ENCODE measurements around the gene CPNE6. TPM values are rescaled to one million over a fixed set of nuclear protein-coding genes. Genes with fewer than 3 reads are reported as not detected.
"Not testable (repeated sequence)": the region's sequence is repeated elsewhere in the genome, so short reads cannot be mapped to it uniquely, and the experiment has no call there.

The CPNE6 gene
- polyA plus RNA-seq (ENCODE audit: insufficient read length), result 0.18 TPM
- long read RNA-seq, donor 1, result 0 reads
- long read RNA-seq, donor 2, result 0 reads
- long read RNA-seq, donor 3, result 0 reads
- long read RNA-seq, donor 4, result 0 reads
- long read RNA-seq, donor 5, result 0 reads
- long read RNA-seq, donor 6, result 0 reads
- long read RNA-seq, donor 7, result 0 reads
- long read RNA-seq, donor 8, result 0 reads

DNA sequence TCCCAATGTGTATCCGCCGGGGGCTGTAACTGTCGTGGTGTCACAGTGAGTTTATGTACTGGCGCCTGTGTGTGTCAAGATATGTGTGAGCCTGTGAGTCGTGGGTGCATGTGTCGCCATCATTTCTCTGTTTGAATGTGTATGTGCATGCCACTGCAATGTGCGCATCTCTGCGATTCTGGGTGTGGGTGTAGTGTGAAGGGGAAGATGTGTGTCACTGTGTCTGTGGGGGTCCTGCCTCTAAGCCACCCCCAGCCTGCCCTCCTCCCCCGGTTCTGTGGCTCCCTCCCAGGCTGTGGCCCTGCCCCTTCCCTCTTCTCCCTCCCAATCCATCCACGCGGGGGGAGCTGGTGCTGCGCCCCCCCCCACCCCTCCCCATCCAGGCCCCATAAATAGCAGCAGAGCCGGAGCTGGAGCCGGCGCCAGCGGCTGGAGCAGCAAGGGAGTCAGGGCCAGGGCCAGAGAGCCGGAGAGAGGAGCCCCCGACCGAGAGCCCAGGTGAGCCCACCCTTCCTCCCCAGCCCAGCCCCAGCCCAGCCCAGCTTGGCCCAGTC lies at the start of gene CPNE6:
CPNE6 (plus strand) TSS at position 419 of the 554 bp plus-strand sequence. CDS start 1,375 bp downstream, outside the sequence.
- no peak for DNase-seq

GRCh38 chr14:24024939-24025418 lies 46.4 kb upstream of the CPNE6 start:
- DNase-seq, result not testable (repeated sequence)

- not testable (repeated sequence) for DNase-seq
Observed at GRCh38 chr14:24029687-24030086, 41.7 kb upstream of the CPNE6 start.

GRCh38 chr14:24031331-24031730 lies 40.0 kb upstream of the CPNE6 start:
- not testable (repeated sequence) for DNase-seq

GRCh38 chr14:24032727-24033418 lies 38.5 kb upstream of the CPNE6 start:
- DNase-seq, result no peak

DNA sequence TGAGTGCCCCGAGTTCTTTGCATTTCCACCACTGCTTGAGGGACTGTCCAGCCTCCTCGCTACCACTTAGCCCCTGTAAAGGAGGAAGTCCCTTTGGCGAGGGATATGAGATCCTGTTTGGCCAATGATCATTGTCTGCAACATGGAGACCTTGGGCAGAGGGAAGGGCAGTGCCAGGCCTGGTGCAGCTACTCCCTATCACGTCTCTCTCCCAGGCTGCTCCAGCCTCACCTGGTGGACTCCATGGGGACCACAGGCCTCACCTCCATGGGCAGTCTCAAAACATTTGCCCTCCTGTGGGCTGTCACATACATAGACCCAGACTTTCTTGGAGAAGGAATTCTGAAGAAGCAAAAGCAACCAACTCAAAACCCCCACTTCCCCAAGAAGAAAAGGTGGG lies 35.6 kb upstream of the CPNE6 start:
- not testable (repeated sequence) for DNase-seq

DNA sequence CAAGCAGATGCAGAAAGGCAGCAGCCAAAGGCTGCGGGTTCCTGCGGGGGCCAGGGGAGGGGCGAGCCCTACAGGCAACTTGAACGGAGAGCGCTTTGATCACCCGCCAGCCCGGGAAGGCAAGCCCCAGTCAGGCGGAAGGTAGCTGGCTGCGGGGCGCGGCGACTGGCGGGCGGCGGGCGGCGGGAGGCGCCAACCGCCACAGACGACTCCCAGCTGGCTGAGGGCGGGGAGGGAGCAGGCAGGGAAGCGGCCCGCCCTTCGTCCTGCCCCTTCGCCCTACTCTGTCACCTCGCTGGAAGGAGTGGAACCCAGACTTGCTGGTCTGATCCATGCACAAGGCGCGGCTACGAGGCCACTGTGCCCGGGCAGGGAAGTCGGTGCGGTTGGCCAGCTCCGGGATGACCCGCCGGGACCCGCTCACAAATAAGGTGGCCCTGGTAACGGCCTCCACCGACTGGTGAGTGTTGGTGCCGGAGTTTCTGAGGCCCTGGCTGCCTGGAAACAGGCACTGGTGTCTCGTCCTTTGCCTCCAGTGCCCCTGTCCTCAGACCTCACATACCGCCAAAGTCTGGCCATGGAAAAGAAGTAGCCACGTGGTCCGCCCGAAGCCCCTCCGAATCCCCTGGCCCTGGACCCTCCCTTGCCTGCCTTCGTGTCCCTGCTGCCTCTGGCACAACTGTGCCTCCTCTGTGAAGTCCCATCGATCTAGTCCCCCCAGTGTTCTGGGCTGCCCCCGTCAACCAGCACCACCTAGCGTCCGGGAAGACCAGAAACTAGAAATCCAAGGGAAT lies 35.0 kb upstream of the CPNE6 start:
- DNase-seq, result peak; percentile 67

- not testable (repeated sequence) for DNase-seq
Observed at GRCh38 chr14:24036963-24037657, 34.3 kb upstream of the CPNE6 start.

GRCh38 chr14:24037658-24038037 lies 33.7 kb upstream of the CPNE6 start:
- DNase-seq, result no peak

- no peak for DNase-seq
Observed at GRCh38 chr14:24038686-24039085, 32.7 kb upstream of the CPNE6 start.

DNA sequence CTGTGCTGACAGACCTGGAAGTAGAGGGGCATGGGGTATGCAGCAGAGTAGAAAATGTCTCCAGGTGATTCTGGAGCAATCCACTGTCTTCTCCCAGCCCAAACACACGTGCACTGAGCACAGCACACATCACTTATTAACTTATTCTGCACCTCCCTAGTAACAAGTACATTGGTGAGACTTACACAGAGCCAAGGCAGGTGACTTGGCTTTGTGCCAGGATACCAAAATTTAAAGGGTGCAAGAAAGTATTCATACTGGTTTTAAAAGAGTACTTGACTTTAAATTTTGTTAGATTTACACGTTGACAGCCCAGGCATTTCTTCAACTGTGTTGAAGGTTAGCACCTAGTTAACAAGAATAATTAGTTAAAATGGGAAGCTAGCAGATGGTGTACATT lies 30.7 kb upstream of the CPNE6 start:
- no peak for DNase-seq

DNA sequence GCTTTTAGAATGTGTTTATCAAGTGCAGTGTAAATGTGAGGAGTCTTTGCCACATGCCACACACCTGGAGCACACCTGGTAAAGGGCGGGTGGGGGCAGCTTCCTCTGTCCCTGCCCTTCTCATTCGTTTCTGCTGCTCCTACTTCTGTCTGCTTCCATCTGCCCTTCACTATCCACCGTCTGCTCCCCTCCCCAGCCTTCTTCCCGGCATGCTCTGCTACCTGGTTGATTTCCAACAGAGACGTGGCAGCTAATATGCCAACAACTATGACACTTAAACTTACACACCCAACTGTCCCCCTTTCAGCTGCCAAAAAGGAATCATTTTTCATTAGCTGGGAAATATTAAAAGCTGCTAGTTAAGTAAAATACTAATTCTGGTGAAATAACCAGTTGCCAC lies 28.6 kb upstream of the CPNE6 start:
- no peak for DNase-seq

DNA sequence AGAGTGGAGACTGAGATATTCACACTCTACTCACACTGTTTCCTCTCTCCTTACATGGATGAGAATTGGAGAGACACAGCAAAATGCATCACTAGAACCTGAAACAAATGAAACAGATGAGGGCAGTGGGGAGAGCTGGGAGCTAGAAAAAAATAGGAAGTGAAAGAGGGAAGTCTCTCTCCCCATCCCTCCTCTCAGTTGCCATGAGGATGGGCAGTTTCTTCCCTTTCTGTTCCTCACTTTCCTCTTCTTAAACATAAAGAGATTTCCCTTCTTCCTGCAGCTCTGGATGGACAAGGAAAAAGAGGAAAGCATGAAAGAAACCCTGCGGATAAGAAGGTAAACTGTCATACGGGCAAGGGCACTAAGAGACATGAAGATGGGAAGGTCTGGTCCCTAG lies 22.4 kb upstream of the CPNE6 start:
- not testable (repeated sequence) for DNase-seq

DNA sequence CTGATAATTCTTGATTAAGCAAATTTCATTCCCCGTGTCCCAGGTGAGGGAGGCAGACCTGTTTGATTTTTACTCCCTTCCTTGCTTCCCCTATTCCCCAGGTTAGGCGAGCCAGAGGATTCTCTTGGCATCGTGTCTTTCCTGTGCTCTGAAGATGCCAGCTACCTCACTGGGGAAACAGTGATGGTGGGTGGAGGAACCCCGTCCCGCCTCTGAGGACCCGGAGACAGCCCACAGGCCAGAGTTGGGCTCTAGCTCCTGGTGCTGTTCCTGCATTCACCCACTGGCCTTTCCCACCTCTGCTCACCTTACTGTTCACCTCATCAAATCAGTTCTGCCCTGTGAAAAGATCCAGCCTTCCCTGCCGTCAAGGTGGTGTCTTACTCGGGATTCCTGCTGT lies 20.6 kb upstream of the CPNE6 start:
- not testable (repeated sequence) for DNase-seq

DNA sequence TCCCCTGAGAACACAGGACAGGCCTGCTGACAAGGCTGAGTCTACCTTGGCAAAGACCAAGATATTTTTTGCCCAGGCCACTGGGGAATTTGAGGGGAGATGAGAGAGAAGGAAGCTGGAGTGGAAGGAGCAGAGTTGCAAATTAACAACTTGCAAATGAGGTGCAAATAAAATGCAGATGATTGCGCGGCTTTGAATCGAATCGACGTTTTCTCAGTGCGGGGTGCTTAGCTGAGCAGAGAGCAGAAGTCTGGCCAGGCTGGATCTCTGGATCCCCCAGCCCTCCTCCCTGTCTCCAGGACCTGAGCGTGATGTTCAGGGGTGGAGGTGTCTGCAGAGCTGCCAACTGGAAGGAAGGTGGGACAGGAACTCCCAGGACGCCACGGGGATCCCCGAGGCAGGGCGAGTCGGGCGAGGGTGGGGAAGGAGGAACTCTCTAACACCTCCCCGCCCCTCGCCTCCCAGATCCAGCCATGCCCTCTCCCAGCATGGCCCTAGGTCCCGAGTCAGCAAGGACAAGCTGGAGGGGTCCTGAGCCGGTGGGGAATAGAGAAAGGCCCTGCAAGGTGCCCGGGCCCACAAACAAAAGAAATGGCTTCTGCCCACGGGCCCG lies 20.1 kb upstream of the CPNE6 start:
- DNase-seq, result peak; percentile 10

- peak; percentile 77 for DNase-seq
Observed at GRCh38 chr14:24051789-24052655, 19.3 kb upstream of the CPNE6 start, which contains the start of gene CARMIL3. CARMIL3 (plus strand) TSS chr14:24052009; CDS start chr14:24052154, 145 bp downstream.

GRCh38 chr14:24052656-24053547 lies 18.5 kb upstream of the CPNE6 start:
- DNase-seq, result no peak

DNA sequence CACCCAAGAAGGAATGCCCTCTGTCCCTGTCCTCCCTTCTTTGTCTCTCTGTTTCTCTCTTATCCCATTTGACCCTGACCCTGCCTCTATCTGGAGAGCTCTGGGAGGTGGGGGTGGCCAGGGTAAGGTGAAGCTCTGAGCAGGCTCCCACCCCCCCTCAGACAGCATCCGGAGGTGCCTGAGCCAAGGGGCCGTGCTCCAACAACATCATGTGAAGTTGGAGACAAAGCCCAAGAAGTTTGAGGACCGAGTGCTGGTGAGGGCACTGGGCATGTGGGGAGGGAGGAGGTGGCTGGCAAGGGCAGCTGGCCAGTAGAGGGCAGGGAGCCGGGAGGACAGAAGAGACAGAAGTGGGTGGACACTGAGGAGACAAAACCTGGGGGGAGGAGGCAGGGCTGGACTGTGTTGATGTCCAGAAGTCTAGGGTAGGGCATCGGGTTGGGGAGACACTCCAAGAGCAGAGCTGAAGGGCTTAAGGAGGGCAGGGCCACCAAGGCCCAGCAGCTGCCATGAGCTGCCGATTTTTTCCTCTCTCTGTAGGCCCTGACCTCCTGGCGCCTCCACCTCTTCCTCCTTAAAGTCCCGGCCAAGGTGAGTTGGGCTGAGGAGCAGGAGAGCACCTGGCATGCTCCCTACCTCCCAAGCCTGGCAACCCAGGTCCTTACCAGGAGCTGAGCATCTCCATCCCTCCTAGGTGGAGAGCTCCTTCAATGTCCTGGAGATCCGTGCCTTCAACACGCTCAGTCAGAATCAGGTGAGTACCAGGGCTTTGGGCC lies 17.6 kb upstream of the CPNE6 start:
- no peak for DNase-seq

GRCh38 chr14:24054324-24054641 lies 17.1 kb upstream of the CPNE6 start:
- DNase-seq, result no peak
